Stimulated activated CD4-positive, alpha-beta T cell treated with anti-CD3 and anti-CD28 coated beads, Interleukin-1b, Interleukin-23, amount 100 ng/mL, for 48 hours (primary cell): ENCODE results near the gene FBXL3.

Source experiments
- DNase-seq: peaks from one replicate; pipeline ENCODE4 v3.0.0-alpha.2; 2020

The FBXL3 gene, protein sequence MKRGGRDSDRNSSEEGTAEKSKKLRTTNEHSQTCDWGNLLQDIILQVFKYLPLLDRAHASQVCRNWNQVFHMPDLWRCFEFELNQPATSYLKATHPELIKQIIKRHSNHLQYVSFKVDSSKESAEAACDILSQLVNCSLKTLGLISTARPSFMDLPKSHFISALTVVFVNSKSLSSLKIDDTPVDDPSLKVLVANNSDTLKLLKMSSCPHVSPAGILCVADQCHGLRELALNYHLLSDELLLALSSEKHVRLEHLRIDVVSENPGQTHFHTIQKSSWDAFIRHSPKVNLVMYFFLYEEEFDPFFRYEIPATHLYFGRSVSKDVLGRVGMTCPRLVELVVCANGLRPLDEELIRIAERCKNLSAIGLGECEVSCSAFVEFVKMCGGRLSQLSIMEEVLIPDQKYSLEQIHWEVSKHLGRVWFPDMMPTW

DNA sequence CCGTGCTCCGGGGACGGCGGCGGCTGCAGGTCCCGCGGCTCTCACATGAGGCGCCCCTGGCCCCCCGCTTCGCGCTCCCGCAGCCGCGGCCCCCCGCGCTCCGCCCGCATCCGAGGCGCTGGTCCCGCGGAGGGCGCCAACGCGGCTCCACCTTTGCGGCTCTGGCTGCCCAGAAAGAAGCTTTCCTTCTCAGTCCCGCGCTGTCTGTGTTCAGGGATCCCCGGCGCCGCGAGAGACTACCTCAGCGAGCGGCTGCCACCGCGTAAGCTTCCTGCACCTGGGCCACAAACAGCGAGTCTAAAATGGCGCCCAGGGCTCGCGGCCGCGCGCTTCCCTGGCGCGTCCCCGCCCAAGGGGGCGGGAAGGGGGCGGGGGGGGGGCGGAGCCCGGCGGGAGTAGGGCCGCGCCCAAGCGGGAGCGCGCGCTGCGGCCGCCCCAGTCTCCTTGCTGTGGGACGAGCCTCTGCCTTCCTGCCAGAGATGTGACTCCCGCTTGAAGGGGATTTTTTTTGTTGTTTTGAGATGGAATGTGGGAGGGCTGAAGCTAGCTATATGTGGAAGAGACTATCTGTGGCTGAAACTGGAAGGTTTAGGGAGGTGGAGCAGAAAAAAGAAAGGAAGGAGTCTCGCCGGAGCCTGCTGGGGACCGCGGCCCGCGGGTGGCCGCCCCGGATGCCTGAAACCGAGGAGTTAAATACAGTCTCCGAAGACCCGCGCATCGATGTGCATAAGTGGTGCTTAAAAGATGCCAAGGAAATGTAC, at the start of gene FBXL3:
Gene FBXL3 (minus strand): TSS at position 299 of the 761 bp plus-strand sequence. CDS start 5,299 bp downstream, outside the sequence.
- peak; percentile 82 for DNase-seq

DNA sequence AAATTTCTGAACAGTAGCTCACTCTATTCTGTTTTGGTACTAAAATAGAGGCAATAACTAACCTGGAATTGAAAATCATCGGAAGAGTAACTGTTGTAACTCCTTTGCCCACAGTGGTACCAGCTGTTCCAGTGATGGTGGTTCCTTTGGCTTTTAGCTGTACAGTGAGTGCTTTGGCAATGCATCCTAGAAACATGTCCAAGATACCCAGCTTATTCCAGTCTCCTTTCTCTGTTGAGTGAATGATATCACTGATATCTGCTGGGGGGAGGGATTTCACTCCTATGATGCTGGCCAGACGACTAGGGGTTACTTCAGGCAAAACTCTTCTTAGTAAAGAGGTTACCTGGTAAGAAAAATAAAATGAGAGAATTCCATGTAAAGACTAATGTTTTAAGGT, 40.6 kb upstream of the FBXL3 start:
- no peak for DNase-seq

DNA sequence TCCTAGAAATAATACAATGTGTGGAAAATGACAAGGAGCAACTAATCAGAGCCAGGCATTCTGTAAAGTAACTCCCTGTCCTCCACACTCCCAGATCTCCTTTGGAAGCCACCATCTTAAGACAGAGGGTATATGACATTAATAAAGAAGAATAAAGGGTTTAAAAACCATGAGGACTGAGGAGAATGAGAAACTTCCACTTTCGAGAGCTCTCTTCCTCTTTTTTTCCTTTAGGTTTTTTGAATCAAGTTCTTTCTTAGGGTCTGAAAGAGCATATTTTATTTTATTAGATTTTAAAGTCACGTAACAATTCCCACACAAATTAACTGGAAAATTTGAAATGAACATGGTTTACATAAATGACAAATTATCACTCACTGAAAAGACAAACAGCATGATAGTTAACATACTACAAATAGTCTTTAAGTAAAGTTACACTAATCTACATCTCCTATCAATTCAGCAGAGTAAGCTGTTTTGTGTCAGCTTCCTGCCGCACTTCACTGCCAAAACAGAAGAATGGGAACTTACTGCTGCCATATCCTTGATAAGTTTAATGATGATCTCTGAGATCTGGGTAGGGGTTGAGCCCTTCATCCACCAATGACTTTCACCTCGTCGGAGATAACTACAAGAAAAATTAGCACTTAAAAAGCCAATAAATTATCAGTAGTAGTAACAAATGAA, 38.6 kb upstream of the FBXL3 start:
- no peak for DNase-seq

DNA sequence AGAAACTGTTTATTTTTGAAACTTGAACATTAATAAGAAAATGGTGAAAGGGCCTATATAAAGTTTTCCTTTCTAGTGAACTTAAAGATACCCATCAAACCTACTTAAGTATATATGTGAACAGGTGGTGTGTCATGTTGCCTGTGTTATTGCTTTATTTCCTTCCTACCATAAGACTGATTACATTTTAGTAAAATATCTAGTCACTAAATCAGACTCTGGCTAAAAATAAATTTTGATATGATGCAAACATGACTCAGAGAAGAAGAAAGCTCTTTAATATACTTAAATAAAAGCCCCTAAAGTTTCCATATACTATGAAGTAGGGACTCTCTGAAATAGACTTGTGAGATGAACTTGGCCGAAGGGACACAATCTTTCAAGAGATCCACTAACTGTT, 35.1 kb upstream of the FBXL3 start:
- no peak for DNase-seq

DNA sequence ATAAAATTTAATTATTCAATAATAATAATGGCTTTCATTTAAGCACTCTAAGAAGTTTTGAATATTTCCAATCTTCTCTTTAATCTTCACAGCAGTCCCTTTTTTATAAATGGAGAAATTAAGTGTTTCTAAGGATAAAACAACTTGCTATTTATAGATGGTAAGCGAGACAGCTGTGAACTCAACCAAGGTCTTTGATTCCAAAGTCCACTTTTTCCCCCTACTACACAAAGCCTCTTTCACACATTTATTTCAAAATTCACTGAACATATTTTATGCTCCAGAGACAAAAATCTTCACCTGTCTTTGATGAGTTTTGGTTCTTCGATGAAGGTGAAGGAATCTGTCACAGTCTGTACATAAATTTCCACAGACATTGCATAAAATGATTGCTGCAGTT, 34.4 kb upstream of the FBXL3 start:
- no peak for DNase-seq

DNA sequence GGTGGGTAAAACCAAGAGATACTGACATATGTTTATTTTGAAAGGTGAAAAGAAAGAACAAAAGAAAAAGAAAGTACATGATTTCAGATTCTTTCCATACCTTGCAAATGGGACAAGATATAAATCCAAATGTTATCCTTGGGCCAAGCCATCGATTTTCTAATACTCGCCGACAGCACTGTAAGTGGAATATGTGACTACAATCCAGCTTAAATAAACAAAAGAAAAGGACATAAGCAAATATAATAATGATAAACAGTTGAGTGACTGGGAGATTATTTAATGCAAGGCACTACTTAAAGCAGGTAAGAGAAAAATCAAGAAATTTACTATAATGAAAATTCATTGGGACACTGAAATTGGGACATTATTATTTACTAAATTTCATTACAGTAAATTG, 29.9 kb upstream of the FBXL3 start:
- no peak for DNase-seq

DNA sequence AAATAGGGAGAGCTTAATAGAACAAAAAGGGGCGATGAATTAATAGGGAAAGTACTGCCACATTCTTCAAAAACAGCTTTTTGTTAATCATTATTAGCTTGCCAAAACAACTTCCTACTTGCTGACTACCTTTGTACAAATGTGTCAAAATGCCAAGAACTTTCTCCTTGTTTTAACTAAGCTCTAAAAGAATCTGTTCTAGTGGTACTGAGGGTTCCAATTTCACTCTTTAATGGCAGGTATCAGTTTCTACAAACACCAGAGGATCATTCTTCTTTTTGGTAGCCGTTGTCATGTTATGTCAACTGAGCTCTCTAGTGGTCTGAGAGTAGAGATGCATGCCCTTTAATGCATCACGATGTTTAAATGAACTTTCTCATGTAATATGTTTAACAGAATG, 29.4 kb upstream of the FBXL3 start:
- DNase-seq: no peak

DNA sequence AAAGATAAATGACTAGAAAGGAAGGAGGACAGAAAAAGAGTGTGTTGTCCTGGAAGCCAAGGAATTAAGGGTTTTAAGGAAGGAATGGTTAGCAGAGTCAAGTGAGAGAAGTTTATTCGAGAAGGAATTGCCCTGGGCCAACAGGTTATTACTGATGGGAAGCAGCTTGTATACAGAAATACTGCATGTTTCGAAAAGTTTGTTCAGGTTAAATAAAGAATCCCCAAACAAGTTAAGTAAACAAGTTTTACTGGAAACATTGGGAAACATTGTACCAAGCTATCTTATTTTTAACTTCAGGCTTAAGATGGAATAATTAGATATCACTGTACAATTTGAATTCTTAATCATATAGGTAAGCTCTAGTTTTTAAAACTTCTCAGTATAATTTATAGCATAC, 28.2 kb upstream of the FBXL3 start:
- no peak for DNase-seq

DNA sequence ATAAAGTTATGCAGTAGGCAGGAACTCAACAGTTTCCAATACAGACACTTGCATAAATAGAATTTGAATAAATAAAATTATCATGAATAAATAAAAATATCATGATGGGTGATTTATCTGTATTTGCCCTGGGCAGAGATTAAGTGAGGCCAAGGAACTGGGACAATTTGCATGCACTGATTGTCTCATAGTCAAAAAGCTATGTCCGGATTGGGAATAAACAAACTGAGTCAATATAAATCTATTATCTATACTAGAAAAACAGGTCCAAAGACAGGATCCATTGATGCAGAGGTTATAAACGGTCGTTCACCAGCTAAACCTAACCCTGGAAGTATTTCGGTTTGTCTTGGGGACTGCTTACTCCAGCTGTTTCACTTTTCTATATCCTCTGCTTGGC, 26.2 kb upstream of the FBXL3 start:
- DNase-seq: no peak

DNA sequence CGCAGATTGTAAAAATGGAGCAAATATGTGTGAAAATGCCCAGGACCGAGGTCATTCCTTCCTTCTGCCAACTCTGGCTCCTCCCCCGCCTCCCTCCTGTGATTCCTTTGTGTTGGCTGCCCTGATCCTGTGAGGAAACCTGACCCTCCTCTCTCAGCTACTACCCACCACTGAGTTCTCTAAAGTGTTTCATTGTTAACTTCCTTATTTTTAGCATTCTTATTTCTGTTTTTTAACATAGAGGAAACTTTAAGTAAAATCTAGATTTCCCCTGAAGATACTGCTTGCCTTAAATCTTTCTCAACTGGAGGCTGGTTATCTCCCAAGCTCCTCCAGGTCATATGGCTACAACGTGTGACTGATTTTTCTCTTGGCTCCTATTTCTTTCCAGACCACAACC, 21.7 kb upstream of the FBXL3 start:
- no peak for DNase-seq

DNA sequence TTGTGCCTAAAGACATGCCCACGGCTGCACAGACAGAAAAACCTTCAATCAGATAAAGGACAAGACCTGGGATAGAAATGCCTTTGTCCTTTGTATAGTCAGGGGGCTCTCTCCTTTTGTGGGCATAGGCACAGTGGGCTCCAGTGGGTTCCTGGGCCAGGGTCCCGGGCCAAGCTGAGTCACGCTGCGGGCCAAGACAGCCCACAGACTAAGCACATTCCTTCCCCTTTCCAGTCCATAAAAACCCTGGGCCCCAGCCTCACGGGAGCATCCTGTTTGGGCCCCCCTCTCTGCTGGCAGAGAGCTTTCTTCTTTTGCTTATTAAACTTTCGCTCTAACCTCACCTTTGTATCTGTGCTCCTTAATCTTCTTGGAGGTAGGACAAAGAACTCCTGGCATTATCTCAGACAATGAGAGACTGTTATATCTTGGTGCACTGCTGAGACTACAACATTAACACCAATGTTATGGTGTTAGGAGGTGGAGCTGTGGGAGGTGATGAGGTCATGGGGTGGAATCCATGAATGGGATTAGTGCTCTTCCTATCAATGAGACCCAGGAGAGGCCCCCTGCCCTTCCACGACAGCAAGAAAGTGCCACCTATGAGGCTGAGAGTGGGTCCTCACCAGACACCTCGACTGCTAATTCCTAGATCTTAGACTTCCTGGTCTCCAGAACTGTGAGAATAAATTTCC, 20.8 kb upstream of the FBXL3 start:
- no peak for DNase-seq

DNA sequence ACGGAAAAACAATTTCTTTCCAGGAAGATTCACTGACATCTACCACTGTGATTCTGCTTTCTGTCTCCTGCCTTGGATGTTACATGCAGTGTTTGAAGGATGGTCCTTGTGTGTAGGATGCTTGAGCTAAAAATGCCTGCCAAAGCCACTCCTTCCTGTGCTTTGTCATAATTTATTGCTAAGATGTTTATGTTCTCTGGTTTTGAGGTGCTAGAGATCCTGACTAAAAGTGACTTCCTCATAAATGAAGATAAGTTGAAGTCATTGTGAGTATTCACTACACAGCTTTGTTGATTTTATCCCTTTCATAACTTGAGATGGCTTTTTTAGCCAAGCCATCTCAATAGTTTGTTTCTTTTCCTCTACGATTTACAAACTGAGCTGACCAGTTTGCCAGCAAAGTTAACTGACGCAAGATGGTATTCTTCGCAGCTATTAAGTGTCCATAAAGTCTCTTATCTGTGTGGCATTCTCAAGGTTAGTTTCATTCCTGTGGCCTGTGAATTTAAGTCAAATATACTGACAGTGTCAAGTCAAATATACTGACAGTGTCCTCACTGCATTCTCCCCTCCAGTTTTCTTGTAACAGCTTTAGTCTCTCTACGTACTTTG, 15.7 kb upstream of the FBXL3 start:
- DNase-seq: no peak

DNA sequence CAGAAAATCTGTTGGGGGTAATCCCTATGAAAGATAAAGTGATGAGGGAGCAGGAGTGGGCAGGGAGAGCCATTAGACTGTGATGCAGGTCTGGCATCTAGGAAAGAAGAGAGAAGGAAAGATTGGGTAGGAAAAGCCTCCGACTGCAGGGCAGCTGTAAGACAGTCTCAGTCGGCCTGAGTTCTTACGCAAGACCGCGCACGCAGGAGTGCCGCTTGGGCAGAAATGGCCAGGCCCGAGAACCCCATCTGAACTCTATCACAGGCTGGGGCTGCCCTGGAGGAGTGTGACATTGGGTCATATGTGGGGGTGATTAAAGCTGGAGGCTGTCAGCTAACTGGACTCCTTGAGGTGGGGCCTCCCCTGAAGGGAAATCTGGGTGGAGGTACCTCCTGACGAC, 13.9 kb upstream of the FBXL3 start:
- DNase-seq: no peak

DNA sequence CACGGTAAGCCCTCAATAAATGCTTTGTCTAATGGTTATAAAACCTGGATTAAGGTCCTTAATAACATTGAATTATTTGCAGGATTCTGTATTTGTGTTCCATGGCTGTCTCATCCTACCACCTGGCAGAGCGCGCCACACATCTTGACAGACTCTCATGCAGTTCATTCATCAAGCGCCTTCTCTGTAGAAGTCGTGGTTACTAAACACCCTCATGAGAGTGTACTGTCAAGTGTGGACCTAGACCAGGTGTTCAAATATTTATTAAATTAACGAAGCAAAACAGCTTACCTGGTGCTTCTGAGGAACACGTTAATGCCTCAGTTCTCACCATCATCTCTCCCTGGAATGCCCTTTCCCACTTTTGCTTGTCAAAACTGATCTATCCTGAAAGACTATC, 13.1 kb upstream of the FBXL3 start:
- no peak for DNase-seq

DNA sequence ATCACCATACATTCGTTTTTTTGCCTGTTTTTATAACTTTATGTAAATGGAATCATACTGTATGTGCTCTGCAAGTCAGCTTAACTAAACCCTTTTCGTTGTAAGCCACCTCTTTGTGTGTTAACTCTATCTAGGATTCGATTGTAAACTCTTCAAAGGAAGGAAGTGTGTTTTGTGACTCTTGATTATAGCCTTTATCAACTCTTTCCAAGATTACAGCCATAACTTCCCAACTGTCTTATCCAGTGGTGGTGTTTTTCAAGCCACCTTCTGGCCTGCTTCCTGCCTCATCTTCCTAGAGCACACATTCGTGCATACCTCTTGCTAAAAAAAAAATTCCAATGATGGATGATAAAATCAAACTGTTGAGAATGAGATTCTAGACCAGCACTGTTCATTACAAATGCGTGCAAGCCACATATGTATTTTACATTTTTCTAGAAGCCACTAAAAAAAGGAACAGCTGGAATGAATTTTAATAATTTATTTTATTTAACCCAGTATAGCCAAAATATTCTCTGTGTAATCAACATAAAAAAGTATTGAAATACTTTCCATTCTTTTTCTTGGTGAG, 12.0 kb upstream of the FBXL3 start:
- DNase-seq: no peak

DNA sequence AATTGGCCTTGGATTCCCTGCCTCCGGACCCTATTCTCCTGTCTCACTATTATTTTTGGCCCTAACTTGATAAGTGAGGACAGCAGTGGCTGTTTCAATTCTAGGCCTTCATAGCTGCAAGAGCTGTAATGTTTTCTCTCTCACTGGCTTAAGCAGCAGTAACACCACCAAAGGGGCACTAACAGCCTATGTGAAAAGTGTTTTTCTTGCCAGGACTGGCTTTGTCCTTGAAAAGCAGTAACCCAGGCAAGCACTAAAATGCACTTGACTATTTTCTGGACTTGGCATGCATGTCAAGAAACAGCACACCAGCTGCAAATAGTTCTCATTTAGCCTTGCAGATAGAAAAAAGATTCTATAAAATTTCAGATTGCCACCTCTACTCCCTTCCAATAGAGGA, 9.3 kb upstream of the FBXL3 start:
- DNase-seq: no peak

DNA sequence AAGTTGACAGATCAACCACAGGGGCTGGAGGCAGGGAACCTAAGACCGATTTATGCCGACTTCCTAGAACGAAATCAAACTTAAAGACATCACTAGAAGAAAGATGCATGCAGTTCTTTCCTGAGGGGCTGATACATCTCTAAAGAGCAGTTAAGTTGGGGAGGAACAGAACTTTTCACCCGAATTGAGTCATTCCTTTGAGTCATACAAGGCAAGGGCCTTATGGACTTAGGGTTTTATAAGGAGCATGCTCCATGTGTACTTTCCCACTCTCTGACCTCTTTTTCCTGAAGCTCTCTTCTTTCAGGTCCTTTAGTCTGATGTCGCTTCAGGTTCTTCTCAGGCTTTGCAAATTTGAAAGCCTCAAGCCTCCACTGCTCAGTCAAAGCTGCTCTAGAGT, 7.9 kb upstream of the FBXL3 start:
- no peak for DNase-seq

DNA sequence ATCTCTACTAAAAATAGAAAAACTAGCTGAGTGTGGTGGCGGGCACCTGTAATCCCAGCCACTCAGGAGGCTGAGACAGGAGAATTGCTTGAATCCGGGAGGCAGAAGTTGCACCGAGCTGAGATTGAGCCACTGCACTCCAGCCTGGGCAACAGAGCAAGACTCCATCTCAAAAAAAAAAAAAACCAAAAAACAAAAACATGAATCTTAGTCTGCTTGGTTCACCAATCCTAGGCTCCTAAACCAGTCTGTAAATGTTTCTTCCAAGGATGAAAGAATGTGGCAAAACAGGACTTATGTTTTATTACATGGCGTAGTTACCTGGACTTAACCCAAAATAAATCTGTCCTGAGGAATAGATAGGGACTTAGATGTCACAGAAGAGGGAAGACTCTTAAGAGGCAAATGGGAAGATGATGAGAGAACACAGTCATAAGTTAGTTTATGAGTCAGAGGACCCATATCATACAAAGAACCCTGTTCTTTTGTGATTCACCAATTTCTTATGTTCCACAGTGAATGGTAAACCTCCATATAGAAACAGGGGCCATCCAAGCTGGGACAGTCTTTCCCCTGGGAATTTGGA, 6.9 kb upstream of the FBXL3 start:
- no peak for DNase-seq

DNA sequence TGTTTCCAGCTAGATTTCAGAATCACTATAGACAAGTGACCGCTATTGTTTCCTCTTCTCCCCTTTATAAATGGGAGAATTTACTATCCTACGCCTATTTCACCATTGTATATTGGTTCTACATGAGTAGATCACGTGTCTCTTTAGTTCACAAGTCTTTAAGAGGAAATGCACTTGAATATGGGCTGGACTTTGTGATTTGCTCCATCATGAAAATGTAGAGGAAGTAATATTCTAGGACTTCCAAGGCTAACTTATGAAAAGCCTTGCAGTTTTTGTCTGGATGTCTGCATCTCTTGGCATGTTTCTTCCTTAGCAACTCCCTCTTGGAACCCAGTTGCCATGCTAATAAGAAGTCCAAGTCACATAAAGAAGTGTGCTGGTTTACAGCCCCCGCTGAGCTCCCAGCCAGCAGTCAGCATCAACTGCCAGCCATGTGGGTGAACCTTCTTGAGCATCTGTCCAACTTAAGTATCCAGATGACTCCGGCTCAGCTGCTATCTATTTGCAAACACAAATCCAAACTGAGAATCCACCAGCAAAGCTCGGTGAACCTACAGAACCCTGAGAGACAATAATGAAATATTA, 4.8 kb upstream of the FBXL3 start:
- no peak for DNase-seq

DNA sequence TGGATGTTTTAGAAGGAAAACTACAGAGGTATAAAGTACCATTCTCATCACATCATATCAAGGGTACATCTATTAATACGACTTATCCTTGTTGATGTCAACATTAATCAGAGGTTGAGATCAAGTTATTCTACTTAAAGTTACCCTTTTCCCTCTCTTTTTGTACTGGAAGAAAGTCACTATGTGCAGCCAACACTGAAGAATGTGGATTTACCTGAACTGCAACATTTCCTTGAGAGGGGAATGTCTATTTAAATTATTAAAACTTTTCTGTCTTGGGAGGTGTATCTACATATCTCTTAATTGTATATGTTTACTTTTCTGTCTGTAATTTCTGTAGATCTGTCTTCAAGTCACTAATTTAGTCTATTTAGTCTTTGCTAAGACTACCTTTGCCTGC, 2.5 kb upstream of the FBXL3 start:
- DNase-seq: no peak

DNA sequence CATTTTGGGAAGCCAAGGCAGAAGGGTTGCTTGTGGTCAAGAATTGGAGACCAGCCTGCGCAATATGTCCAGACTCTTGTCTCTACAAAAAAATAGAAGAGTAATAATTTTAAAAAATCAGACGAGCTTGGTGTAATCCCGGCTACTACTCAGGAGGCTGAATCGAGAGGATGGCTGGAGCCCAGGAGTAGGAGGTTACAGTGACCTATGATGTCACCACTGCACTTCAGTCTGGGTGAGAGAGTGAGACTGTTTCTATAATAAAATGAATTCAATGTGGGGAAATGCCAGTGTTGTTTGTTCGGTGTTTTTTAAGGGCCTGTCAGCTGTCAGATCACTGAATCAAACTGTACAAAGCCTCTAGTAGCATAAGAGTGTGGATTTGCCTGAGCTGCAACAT, 1.2 kb upstream of the FBXL3 start:
- no peak for DNase-seq
